H1 (cell line): Measurements from ENCODE around the gene GRK3. TPM values are rescaled to one million over a fixed set of nuclear protein-coding genes. Genes with fewer than 3 reads are reported as not detected.

Experiments used
- CTCF ChIA-PET: fragments of 300-600 bp; sonication (Branson Sonifier 250); formaldehyde crosslinking; loops from one replicate; lab custom pipeline; 2021; ENCODE audit not compliant: partially characterized antibody; lab: Charles Lee
- POLR2A ChIA-PET: fragments of 300-600 bp; sonication (Branson Sonifier 250); formaldehyde crosslinking; loops from one replicate; lab custom pipeline; 2021; ENCODE audit warnings: inconsistent platforms; ENCODE audit not compliant: partially characterized antibody; lab: Charles Lee
- DNase-seq, 2 experiments: peaks; one replicate each; pipeline versions ENCODE4 v3.0.0 to v3.0.0-alpha.2; 2010 to 2022; ENCODE audit warnings: low spot score in 2 of 2, low read depth in 1 of 2, mixed read lengths in 1 of 2
- FAIRE-seq: peaks from 2 replicates; lab custom pipeline; 2011; peaks lifted over from hg19 to GRCh38; lab: Jason Lieb, UNC
- H2AFZ ChIP-seq: 2 replicates; pipeline ENCODE4 v1.8.1; 2012; ENCODE audit warnings: low read length, inconsistent platforms
- H2AK5ac ChIP-seq: 2 replicates; pipeline ENCODE4 v1.6.1; 2013; ENCODE audit warnings: low read depth, low read length
- H2BK120ac ChIP-seq: replicated peaks from 2 replicates; pipeline ENCODE3; 2013; ENCODE audit warnings: low read depth, low read length, inconsistent platforms
- H2BK12ac ChIP-seq: 2 replicates; pipeline ENCODE4 v1.6.1; 2013; ENCODE audit warnings: low read depth, low read length
- H2BK15ac ChIP-seq: 2 replicates; pipeline ENCODE4 v1.6.1; 2013; ENCODE audit warnings: low read length
- H2BK20ac ChIP-seq: 2 replicates; pipeline ENCODE4 v1.6.1; 2013; ENCODE audit warnings: low read length
- H2BK5ac ChIP-seq: 2 replicates; pipeline ENCODE4 v1.6.1; 2013; ENCODE audit warnings: low read depth, low read length
- H3K14ac ChIP-seq: 2 replicates; pipeline ENCODE4 v1.6.1; 2013; ENCODE audit warnings: inconsistent platforms; ENCODE audit not compliant: insufficient read length
- H3K18ac ChIP-seq: 2 replicates; pipeline ENCODE4 v1.6.1; 2013; ENCODE audit warnings: low read length; ENCODE audit errors: extremely low read depth
- H3K23ac ChIP-seq: 2 replicates; pipeline ENCODE4 v1.6.1; 2013; ENCODE audit warnings: inconsistent platforms; ENCODE audit not compliant: insufficient read length
- H3K23me2 ChIP-seq: 2 replicates; pipeline ENCODE4 v1.6.1; 2013; ENCODE audit warnings: low read depth, low read length
- H3K27ac ChIP-seq: 2 replicates; pipeline ENCODE4 v1.6.1; 2011; ENCODE audit warnings: low read depth, low read length, inconsistent platforms
- H3K27me3 ChIP-seq, 4 experiments: replicated peaks in 1 of 4; 1 replicate in 1 of 4; 2 replicates in 3 of 4; pipeline versions ENCODE4 v1.6.1 to v1.8.1; 2011 to 2013; ENCODE audit warnings: low read length in 3 of 4, mild to moderate bottlenecking in 3 of 4, inconsistent platforms in 2 of 4, mixed read lengths in 2 of 4, moderate library complexity in 1 of 4; ENCODE audit not compliant: control insufficient read depth in 3 of 4, insufficient read depth in 3 of 4; ENCODE audit errors: extremely low read depth in 1 of 4
- H3K36me3 ChIP-seq, 4 experiments: 2 replicates each; pipeline versions ENCODE4 v1.6.1 to v1.8.1; 2011 to 2013; ENCODE audit warnings: mild to moderate bottlenecking in 4 of 4, low read length in 3 of 4, moderate library complexity in 2 of 4, control low read depth in 1 of 4, inconsistent platforms in 1 of 4; ENCODE audit not compliant: insufficient read depth in 4 of 4, control insufficient read depth in 2 of 4
- H3K4ac ChIP-seq: replicated peaks from 2 replicates; pipeline ENCODE3; 2013; ENCODE audit warnings: low read length, low read depth, mixed read lengths, inconsistent platforms; ENCODE audit not compliant: insufficient read length
- H3K4me1 ChIP-seq, 4 experiments: replicated peaks in 1 of 4; 1 replicate in 1 of 4; 2 replicates in 3 of 4; pipeline versions ENCODE4 v1.6.1 to v1.8.1; 2011 to 2013; ENCODE audit warnings: low read length in 3 of 4, inconsistent platforms in 2 of 4, mixed read lengths in 1 of 4; ENCODE audit not compliant: insufficient read depth in 4 of 4, control insufficient read depth in 3 of 4
- H3K4me2 ChIP-seq, 2 experiments: 2 replicates each; pipeline versions ENCODE4 v1.6.1 to v1.8.1; 2011 to 2013; ENCODE audit warnings: low read depth in 2 of 2, low read length in 2 of 2, control low read depth in 1 of 2, inconsistent platforms in 1 of 2, mild to moderate bottlenecking in 1 of 2; ENCODE audit not compliant: insufficient read depth in 1 of 2
- H3K4me3 ChIP-seq, 4 experiments: fragments of 200-600, 300-600 bp in 1 of 4; sonication (generic), shearing (Covaris generic), sonication (Bioruptor Twin) in 1 of 4; 2 replicates each; pipeline versions ENCODE4 v1.5.1 to v1.8.1; 2011 to 2016; ENCODE audit warnings: low read length in 4 of 4, low read depth in 3 of 4, control low read depth in 2 of 4, inconsistent platforms in 2 of 4, mild to moderate bottlenecking in 2 of 4, mixed read lengths in 1 of 4, moderate library complexity in 1 of 4; ENCODE audit not compliant: insufficient read depth in 2 of 4; ENCODE audit errors: extremely low read depth in 1 of 4
- H3K56ac ChIP-seq: replicated peaks from 2 replicates; pipeline ENCODE3; 2013; ENCODE audit warnings: low read depth, mild to moderate bottlenecking, mixed read lengths, low read length, inconsistent platforms; ENCODE audit not compliant: insufficient read length
- H3K79me1 ChIP-seq: 2 replicates; pipeline ENCODE4 v1.6.1; 2013; ENCODE audit warnings: low read depth, low read length, control low read depth
- H3K79me2 ChIP-seq, 2 experiments: 2 replicates each; pipeline versions ENCODE4 v1.6.1 to v1.8.1; 2012 to 2013; ENCODE audit warnings: low read length in 2 of 2, mild to moderate bottlenecking in 2 of 2, inconsistent platforms in 1 of 2; ENCODE audit not compliant: insufficient read depth in 2 of 2, control insufficient read depth in 1 of 2
- H3K9ac ChIP-seq, 4 experiments: replicated peaks in 1 of 4; 1 replicate in 1 of 4; 2 replicates in 3 of 4; pipeline versions ENCODE4 v1.6.1 to v1.8.1; 2011 to 2013; ENCODE audit warnings: low read depth in 3 of 4, low read length in 3 of 4, control low read depth in 2 of 4, mild to moderate bottlenecking in 2 of 4, moderate library complexity in 2 of 4, inconsistent platforms in 1 of 4; ENCODE audit errors: extremely low read depth in 1 of 4
- H3K9me3 ChIP-seq, 2 experiments: 2 replicates each; pipeline versions ENCODE4 v1.6.1 to v1.8.1; 2012 to 2013; ENCODE audit warnings: mild to moderate bottlenecking in 2 of 2, moderate library complexity in 2 of 2, control low read depth in 1 of 2, inconsistent platforms in 1 of 2, low read depth in 1 of 2, low read length in 1 of 2, mixed read lengths in 1 of 2; ENCODE audit not compliant: insufficient read depth in 2 of 2
- H4K20me1 ChIP-seq, 2 experiments: replicated peaks in 1 of 2; 2 replicates each; pipeline versions ENCODE3 to v1.8.1; 2011 to 2013; ENCODE audit warnings: inconsistent platforms in 2 of 2, low read length in 2 of 2, mild to moderate bottlenecking in 1 of 2; ENCODE audit not compliant: insufficient read depth in 2 of 2, control insufficient read depth in 1 of 2
- H4K5ac ChIP-seq: 2 replicates; pipeline ENCODE4 v1.6.1; 2013; ENCODE audit warnings: low read length, low read depth, mixed read lengths, inconsistent platforms; ENCODE audit not compliant: insufficient read length
- H4K8ac ChIP-seq: 2 replicates; pipeline ENCODE4 v1.8.0; 2013; ENCODE audit warnings: mild to moderate bottlenecking, moderate library complexity, low read length, inconsistent platforms; ENCODE audit not compliant: insufficient read depth; ENCODE audit errors: extremely low read depth
- H4K91ac ChIP-seq: replicated peaks from 2 replicates; pipeline ENCODE3; 2013; ENCODE audit warnings: low read length, mixed read lengths, inconsistent platforms; ENCODE audit not compliant: insufficient read length
- EP300 ChIP-seq, 2 experiments: IDR thresholded peaks; 1 replicate in 1 of 2; 2 replicates in 1 of 2; pipeline ENCODE4 v1.6.1; 2011 to 2012; ENCODE audit warnings: low read depth in 2 of 2, low read length in 2 of 2, mild to moderate bottlenecking in 2 of 2, borderline replicate concordance in 1 of 2, inconsistent platforms in 1 of 2, moderate library complexity in 1 of 2
- FOSL1 ChIP-seq: IDR thresholded peaks from 2 replicates; pipeline ENCODE4 v1.6.1; 2011; ENCODE audit warnings: mild to moderate bottlenecking, low read depth, low read length, moderate library complexity; ENCODE audit not compliant: insufficient read depth
- POLR2AphosphoS5 ChIP-seq: IDR thresholded peaks from 2 replicates; pipeline ENCODE4 v1.6.1; 2011; ENCODE audit warnings: low read depth, low read length
- RBBP5 ChIP-seq: IDR thresholded peaks from 2 replicates; pipeline ENCODE4 v1.7.1; 2012; ENCODE audit warnings: low read depth, mild to moderate bottlenecking, inconsistent platforms, low read length, moderate library complexity, borderline replicate concordance
- RFX5 ChIP-seq: IDR thresholded peaks from 2 replicates; pipeline ENCODE4 v1.6.1; 2011; ENCODE audit warnings: low read depth, low read length, improper control_type of control experiment, borderline replicate concordance
- TBP ChIP-seq: IDR thresholded peaks from 2 replicates; pipeline ENCODE4 v1.6.1; 2011; ENCODE audit warnings: low read depth, low read length, improper control_type of control experiment
- WGBS, 2 experiments: shearing (Covaris generic) in 1 of 2; methylation state at CpG; one replicate each; pipeline versions ENCODE4 v1.1.6 to v1.1.7; 2013 to 2015; ENCODE audit warnings: low lambda C conversion rate in 2 of 2, mixed read lengths in 2 of 2, inconsistent platforms in 1 of 2, low coverage in 1 of 2, missing lambda C conversion rate in 1 of 2; ENCODE audit not compliant: insufficient replicate concordance in 2 of 2, insufficient coverage in 1 of 2, insufficient read length in 1 of 2; ENCODE audit errors: extremely low coverage in 1 of 2, missing lambda C conversion rate in 1 of 2; 5-methylcytosine and 5-hydroxymethylcytosine counted together
- polyA plus RNA-seq, 7 experiments: library from polyadenylated mRNA; depleted of rRNA in 3 of 7; stranded (reverse) in 5 of 7; unstranded in 2 of 7; fragments of >200 nt in 5 of 7; fragments of 200-250 nt in 2 of 7; gene quantifications; 1 replicate in 5 of 7; 2 replicates in 1 of 7; 4 replicates in 1 of 7; pipeline versions ENCODE4 v1.2.1 to v1.2.3, GENCODE V29; 2011 to 2013; ENCODE audit warnings: missing spikeins in 2 of 7, mixed read lengths in 2 of 7
- total RNA-seq: library from RNA; stranded (reverse); fragmentation: NEBNext Ultra II Directional; extraction: Animal tissue kit (Norgen Biotek cat#: 25700); gene quantifications from 2 replicates; pipeline ENCODE4 v1.2.1, GENCODE V29; 2021

GRK3 gene
- total and polyA plus RNA-seq, 2 of the 8 experiments (the other 6 are each of a cell fraction or from before 2014, with no cell fraction given), result 7.5 to 35.3 TPM

- H3K9ac ChIP-seq, result no peak overlapping the region
- H3K18ac ChIP-seq, result no peak overlapping the region
- WGBS, 2 experiments, result 92% methylated on average over 5 of the region's 5 CpGs; no CpG with 5 or more reads in 1 of the 2 experiments
- H2AFZ ChIP-seq, result no peak overlapping the region
- H3K27ac ChIP-seq, result no peak overlapping the region
- DNase-seq (no peak), FAIRE-seq (no peak)
- no peaks in the 10 kb centered on the region for H3K23me2 ChIP-seq
- H3K9me3 ChIP-seq, result peaks cover 0 to 6% of the 10 kb centered on the region in 2 experiments; a peak in 1 of 4 replicates
- H3K4me2 ChIP-seq, result no peak overlapping the region
- no peak overlapping the region for H2AK5ac ChIP-seq
- H3K4ac ChIP-seq, result no peak overlapping the region
- H3K14ac ChIP-seq, result no peak overlapping the region
- H4K5ac ChIP-seq, result no peak overlapping the region
- H2BK20ac ChIP-seq, result no peak overlapping the region
- H2BK120ac ChIP-seq, result no peak overlapping the region
- H4K91ac ChIP-seq, result no peak overlapping the region
- H3K36me3 ChIP-seq, result 0 out of 8 replicates have a peak, but pooled peaks cover 0 to 2% (median 0%) of the 10 kb centered on the region in 4 experiments
- H4K20me1 ChIP-seq, result peaks cover 2 to 6% of the 10 kb centered on the region in 2 experiments
- H4K8ac ChIP-seq, result no peak overlapping the region
- H3K79me2 ChIP-seq, result peaks cover 6 to 92% of the 10 kb centered on the region in 2 experiments
- H2BK12ac ChIP-seq, result no peak overlapping the region
- H3K4me1 ChIP-seq, result peaks cover 0 to 9% (median 4%) of the 10 kb centered on the region in 4 experiments; a peak in 6 of 7 replicates
- ChIA-PET POLR2A (interaction anchor here (1.3 kb wide), 1 partner anchor 10 kb away, joined by 4 read pairs; no protein-coding TSS in a partner anchor), CTCF (interaction anchor here (0.6 to 1.3 kb wide), 2 partner anchors 30 to 172 kb away, joined by 3 read pairs; no protein-coding TSS in a partner anchor)
- peaks cover 8% of the 10 kb centered on the region for H3K79me1 ChIP-seq
- no peaks in the 10 kb centered on the region for H3K27me3 ChIP-seq
- no peak overlapping the region for H2BK15ac ChIP-seq
- H3K4me3 ChIP-seq, result no peak overlapping the region
- H3K23ac ChIP-seq, result no peak overlapping the region
- no peak overlapping the region for H3K56ac ChIP-seq
- TF ChIP-seq EP300 (IDR thresholded peaks at IDR 0.05; ENCODE audit: borderline replicate concordance in 1 of 2, low read depth in 2 of 2, low read length in 2 of 2) (no peak), RBBP5 (no peak), FOSL1 (no peak), RFX5 (no peak), TBP (no peak), POLR2AphosphoS5 (no peak)
- H2BK5ac ChIP-seq, result no peak overlapping the region
Observed at GRCh38 chr22:25573841-25574240, 9.4 kb downstream of the GRK3 start.
